Central memory CD8-positive, alpha-beta T cell (primary cell): ENCODE results near the gene SLX9.
"Not testable (repeated sequence)": the region's sequence is repeated elsewhere in the genome, so short reads cannot be mapped to it uniquely, and the experiment has no call there.

ENCODE experiments used
- ATAC-seq: fragments of 150-1000 bp; cut with Tn5 transposase; replicated peaks from 2 replicates; pipeline ENCODE4 v1.10.0; 2022; ENCODE audit warnings: mild to moderate bottlenecking, moderate FRiP score, moderate number of reproducible peaks; ENCODE audit not compliant: poor library complexity, severe bottlenecking; ENCODE audit errors: extremely low read depth
- DNase-seq, 2 donors: peaks; one replicate each; pipeline ENCODE4 v3.0.0; 2021; ENCODE audit warnings: low spot score in 2 of 2
- H3K27ac Mint-ChIP-seq: one replicate; pipeline ENCODE4 v1.8.0; 2022; ENCODE audit warnings: low read depth, mild to moderate bottlenecking, moderate library complexity, mixed read lengths
- H3K27me3 Mint-ChIP-seq: one replicate; pipeline ENCODE4 v1.8.0; 2022; ENCODE audit warnings: mixed read lengths
- H3K36me3 Mint-ChIP-seq: one replicate; pipeline ENCODE4 v1.8.0; 2022; ENCODE audit warnings: mild to moderate bottlenecking, moderate library complexity, mixed read lengths; ENCODE audit not compliant: insufficient read depth
- H3K4me1 Mint-ChIP-seq: one replicate; pipeline ENCODE4 v1.8.0; 2022; ENCODE audit warnings: mixed read lengths
- H3K4me3 Mint-ChIP-seq: one replicate; pipeline ENCODE4 v1.8.0; 2022; ENCODE audit warnings: mild to moderate bottlenecking, moderate library complexity, mixed read lengths
- H3K9me3 Mint-ChIP-seq: one replicate; pipeline ENCODE4 v1.8.0; 2022; ENCODE audit warnings: mixed read lengths

The SLX9 gene

DNA sequence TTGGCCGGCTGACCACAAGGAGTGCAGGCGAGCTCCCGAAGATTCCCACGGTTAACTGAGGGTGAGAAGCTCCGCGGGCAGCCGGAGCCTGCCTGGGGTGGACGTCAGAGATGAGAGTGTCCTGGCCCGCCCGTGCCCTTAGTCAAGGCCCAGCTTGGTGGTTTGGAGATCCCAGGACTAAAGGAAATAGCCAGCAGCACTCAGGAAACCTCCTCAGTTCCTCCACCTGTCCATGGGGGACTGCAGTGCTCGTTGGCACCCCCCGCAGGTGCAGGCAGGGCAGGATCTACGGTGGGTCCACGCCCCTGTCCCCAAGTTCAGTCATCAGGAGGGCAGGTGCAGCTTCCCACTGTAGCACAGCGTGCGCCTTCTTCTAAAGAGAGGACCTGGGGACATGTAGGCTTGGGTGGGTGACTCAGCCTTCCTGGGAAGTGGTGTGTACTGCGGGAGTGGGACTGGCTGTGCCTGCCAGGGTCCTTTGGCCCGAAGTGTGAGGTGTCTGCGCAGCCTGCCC is 32.5 kb downstream of the SLX9 start:
- H3K4me3 Mint-ChIP-seq, result no peak overlapping the region
- H3K27me3 Mint-ChIP-seq, result no peaks in the 10 kb centered on the region
- peaks cover 6% of the 10 kb centered on the region for H3K36me3 Mint-ChIP-seq
- no peak for DNase-seq
- no peak overlapping the region for H3K27ac Mint-ChIP-seq
- no peak for ATAC-seq
- peaks cover 7% of the 10 kb centered on the region for H3K4me1 Mint-ChIP-seq
- H3K9me3 Mint-ChIP-seq, result no peaks in the 10 kb centered on the region

DNA sequence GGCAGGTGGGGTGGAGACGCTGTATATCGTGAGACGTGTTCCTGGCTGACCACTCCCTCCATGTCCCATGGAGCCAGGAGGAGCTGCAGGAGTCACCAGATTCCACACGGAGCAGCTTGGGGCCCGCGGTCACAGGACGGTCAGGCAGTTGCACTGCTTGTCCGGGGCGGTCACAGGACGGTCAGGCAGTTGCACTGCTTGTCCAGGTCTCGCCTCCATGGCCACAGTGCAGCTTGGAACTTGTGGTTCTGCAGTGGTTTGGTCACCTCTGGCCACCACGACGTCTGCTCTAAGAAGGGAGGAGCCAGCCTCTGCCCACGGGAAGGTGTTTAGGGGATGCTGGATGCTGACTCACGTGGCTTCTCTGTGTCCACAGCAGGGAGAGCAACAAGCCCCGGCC is 33.0 kb downstream of the SLX9 start:
- ATAC-seq (no peak), DNase-seq (no peak)
- H3K9me3 Mint-ChIP-seq, result no peaks in the 10 kb centered on the region
- H3K4me1 Mint-ChIP-seq, result peaks cover 7% of the 10 kb centered on the region
- no peaks in the 10 kb centered on the region for H3K27me3 Mint-ChIP-seq
- peaks cover 6% of the 10 kb centered on the region for H3K36me3 Mint-ChIP-seq
- H3K4me3 Mint-ChIP-seq, result no peak overlapping the region
- H3K27ac Mint-ChIP-seq, result no peak overlapping the region

DNA sequence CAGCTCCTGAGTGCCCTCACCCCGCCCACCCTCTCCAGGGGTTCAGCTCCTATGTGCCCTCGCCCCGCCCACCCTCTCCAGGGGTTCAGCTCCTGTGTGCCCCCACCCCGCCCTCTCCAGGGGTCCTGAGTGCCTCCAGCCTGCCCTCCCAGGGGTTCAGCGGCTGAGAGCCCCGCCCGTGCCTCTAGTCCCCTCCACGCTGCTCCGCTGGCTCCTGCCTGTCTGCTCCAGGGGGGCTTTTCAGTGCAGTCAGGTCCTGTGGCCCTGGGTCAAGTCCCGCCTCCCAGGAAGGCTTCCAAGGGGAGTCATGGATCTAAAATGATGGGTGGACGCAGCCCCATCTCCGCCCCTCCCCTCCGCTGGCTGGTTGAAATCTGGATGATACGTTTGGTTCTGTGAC is 33.8 kb downstream of the SLX9 start:
- Mint-ChIP-seq H3K4me1 (peaks cover 7% of the 10 kb centered on the region), H3K27ac (no peak overlapping the region), H3K4me3 (no peak overlapping the region), H3K36me3 (peaks cover 5% of the 10 kb centered on the region), H3K27me3 (no peaks in the 10 kb centered on the region), H3K9me3 (no peaks in the 10 kb centered on the region)
- ATAC-seq (no peak), DNase-seq (no peak)

DNA sequence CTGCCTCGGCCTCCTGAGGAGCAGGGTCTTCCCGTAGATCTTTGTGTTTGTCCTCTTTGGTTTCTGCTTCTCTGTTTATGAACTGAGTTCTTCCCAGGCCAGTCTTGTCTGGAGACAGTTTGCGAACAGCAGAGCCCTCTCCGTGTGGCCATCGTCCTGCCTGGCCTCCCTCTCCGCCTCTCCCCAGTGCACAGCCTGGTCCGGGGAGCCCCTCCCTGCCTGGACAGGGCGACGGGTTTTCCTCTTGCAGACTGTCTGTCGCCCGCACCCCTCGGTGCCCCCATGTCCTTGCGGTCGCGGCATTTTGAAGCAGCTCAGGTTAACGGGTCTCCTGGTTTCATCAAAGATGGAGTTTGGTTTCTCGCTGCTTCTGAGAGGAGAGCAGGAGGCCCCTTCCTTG is 34.8 kb downstream of the SLX9 start:
- Mint-ChIP-seq H3K27me3 (no peaks in the 10 kb centered on the region), H3K36me3 (peaks cover 3% of the 10 kb centered on the region), H3K4me1 (peaks cover 2% of the 10 kb centered on the region), H3K9me3 (no peaks in the 10 kb centered on the region), H3K27ac (no peak overlapping the region), H3K4me3 (no peak overlapping the region)
- DNase-seq, result no peak
- ATAC-seq, result no peak

DNA sequence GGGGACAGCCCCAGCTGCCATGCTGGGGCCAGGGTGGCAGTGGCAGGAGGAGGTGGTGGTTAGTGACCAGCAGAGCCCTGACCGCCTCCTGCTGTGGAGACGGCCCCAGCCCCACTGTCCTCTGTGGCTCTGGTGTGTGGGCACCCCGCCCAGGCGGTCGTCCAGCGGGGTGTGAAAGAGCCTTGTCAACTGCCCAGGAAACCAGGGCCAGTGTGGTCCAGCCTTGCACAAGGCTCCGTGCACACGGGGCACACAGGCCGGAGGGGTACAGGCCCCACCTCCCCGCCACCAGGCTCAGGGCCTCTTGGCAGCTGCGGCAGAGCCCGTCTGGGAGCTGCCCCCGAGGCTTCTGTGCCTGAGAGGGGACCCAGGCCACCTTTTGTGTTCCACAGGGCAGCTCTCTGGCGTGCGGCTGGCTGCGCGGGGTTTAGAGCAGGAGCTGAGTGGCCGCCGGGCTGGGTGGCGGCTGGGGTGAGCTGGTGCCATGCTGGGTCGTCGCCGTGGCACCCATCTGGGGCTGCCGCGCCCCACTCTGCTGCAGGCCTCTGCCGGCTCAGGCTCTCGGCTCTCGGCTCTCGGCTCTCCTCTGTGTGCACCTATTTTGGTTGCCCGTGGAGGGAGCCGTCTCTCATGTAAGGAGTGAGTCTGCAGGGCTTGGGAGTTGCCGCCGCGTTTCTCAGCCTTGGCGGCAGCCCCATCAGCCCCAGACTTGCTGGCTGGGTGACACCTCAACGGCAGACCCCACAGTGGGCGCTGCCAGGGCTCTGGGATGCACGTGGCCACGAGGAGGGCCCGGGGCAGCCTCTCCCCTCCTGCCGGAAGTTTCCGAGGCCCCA is 36.1 kb downstream of the SLX9 start:
- peaks cover 3% of the 10 kb centered on the region for H3K36me3 Mint-ChIP-seq
- H3K4me1 Mint-ChIP-seq, result no peaks in the 10 kb centered on the region
- no peaks in the 10 kb centered on the region for H3K9me3 Mint-ChIP-seq
- H3K27me3 Mint-ChIP-seq, result no peaks in the 10 kb centered on the region
- ATAC-seq (no peak), DNase-seq (no peak)
- no peak overlapping the region for H3K4me3 Mint-ChIP-seq
- H3K27ac Mint-ChIP-seq, result no peak overlapping the region

DNA sequence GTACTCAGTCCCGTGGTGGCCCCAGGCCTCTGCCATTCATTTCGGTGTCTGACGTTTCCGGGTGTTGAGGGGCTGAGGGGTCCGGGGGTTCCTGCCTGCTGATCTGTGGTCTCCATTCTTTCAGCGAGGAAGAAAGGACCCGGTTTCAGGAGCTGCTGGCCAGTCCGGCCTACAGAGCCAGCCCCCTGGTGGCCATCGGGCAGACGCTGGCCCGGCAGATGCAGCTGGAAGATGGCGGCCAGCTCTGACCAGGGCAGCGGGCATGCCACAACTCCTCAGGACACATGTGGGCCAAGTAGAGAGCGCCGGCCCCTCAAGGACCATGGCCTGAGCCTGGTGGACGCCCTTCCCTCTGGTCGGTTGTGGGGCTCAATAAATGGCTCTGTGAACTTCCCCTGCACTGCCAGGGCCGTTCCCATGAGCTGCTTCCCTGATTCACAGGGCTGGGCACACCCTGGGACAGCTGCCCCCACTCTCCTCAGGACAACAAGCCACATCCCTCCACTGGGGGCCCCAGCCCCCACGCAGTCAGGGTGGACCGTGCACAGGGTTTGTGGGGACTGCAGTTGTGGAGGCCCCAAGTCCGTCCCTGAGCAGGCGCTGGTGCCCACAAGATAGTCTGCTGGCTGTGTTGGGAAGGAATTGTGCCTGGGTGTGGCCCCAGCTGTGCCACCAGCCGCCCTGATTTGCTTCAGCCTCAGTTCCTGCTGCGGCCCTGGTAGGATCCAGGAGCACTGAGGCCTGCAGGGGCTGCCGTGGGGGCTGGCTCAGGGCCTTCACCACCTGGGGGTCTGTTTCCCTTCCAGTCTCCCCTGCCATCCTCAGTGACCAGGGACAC is 36.9 kb downstream of the SLX9 start:
- not testable (repeated sequence) for H3K4me3 Mint-ChIP-seq, ATAC-seq, H3K9me3 Mint-ChIP-seq, H3K36me3 Mint-ChIP-seq, H3K27ac Mint-ChIP-seq, H3K4me1 Mint-ChIP-seq, H3K27me3 Mint-ChIP-seq, DNase-seq

DNA sequence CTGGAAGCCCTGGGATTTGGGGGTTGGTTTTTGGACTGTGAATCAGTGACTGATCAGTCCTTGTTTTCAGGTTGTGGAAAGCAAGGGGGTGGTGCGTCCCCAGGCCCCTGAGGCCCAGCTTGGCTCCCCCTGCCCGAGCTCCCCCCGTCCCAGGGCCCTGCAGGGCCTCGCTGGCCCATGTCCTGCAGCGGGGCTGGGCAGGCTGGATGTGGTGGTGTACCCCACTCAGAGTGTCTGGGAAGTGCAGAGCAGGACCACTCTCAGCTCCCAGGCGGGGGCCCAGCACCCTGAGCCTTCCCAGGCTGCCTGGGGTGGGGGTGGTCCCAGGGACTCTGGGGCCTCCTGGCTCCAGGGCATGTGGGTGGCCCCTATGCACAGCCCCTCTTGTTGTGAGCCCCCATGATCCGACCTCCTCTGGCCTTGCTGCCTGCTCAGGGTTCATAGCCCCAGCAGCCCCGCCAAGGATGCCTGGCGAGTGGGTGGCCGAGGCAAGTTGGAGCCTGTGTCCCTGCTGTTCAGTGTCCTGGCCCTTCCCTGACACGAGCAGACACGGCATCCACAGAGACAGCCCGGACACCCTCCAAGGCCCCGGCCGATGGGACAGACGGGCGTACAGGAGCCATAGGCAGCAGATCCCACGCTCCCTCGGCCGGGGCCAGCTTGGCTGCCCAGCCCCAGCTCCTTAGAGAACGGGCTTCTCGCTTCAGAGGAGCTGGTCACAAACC is 37.9 kb downstream of the SLX9 start:
- Mint-ChIP-seq H3K9me3 (no peaks in the 10 kb centered on the region), H3K4me3 (no peak overlapping the region), H3K27me3 (no peaks in the 10 kb centered on the region), H3K27ac (no peak overlapping the region), H3K36me3 (peaks cover 3% of the 10 kb centered on the region), H3K4me1 (no peaks in the 10 kb centered on the region)
- DNase-seq (no peak), ATAC-seq (no peak)

DNA sequence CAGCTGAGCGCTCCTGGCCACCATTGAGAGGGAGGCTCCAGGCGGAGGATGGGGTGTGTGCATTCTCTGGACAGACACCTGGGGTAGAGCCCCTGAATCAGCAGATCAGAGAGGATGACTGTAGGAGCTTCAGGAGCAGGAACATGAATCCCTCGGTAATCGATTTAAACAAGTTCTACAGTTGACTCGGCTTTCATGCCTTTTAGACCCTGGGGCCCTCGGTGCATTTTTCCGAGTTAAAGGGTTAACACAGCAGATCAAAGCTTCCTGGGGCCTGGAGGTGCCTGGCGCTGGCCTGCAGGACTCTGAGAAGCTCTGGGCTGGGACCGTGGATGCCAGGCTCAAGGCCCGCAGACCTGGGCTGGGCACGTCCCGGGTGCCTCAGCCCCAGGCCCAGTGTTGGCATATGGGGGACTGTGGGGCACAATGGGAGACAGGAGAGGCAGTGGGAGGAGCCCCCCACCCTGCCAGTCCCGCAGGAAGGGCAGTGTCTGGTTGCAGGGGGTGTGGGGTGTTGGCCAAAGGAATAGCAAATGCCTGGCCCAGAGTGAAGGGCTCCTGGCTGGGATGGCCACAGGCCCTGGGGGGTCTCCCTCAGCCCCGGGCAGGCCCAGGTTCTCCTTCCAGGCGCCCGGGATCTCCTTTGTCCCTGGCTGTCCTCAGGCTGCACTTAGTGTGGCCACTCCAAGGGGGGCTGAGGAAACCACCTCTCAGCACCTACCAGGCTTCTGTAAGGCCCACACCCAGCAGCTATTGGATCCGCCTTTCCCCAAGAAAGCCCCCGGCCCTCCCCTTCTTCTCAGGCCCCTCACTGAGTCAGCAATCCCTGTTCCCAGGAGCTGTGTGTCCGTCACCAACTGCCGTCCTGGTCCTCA is 40.1 kb downstream of the SLX9 start:
- Mint-ChIP-seq H3K4me1 (no peaks in the 10 kb centered on the region), H3K9me3 (no peaks in the 10 kb centered on the region), H3K36me3 (peaks cover 2% of the 10 kb centered on the region), H3K27ac (no peak overlapping the region), H3K4me3 (no peak overlapping the region), H3K27me3 (no peaks in the 10 kb centered on the region)
- no peak for DNase-seq
- ATAC-seq, result no peak

DNA sequence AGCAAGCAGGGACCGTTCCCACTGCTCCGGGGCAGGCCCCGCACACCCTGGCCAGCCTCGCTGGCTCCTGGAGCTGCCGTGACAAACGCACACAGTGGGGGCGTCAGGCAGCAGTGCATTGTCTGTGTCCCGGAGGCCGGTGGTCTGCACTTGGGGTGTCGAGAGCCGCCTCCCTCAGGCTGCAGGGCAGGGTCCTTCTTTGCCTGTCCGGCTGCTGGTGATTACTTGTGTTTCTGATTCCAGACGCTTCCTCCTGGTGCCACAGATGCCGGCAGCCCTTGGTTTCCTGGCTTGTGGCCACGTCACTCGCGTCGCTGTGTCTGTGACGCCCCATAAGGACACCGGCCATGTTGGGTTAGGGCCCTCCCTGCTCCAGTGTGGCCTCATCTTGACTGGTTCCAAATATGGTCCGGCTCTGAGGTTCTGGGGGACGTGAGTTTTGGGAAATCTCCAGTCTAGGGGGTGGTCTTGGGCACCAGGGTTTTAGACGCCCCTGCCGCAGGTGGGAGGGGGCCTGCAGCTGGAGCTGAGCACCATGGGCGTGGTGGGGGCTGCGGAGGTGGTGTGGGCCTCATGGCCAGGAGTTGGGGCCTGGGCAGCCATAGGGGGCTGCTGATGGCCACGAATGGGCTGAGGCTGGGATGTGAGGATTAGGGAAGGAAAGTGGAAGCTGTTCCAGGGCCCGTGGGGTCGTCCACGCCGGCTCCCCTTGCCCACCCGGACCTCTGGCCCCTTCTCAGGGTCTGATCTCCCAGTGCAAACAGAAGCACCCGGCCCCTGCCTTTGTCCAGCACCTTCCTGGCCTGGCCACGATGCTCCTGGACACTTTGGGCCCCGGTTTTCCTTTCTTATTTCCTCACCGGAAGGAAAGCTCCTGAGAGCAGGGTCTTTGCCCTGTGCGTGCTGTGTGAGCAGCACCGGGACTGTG is 41.0 kb downstream of the SLX9 start:
- DNase-seq, result no peak
- H3K4me3 Mint-ChIP-seq, result no peak overlapping the region
- H3K4me1 Mint-ChIP-seq, result no peaks in the 10 kb centered on the region
- no peaks in the 10 kb centered on the region for H3K9me3 Mint-ChIP-seq
- no peak overlapping the region for H3K27ac Mint-ChIP-seq
- no peaks in the 10 kb centered on the region for H3K27me3 Mint-ChIP-seq
- no peaks in the 10 kb centered on the region for H3K36me3 Mint-ChIP-seq
- no peak for ATAC-seq

DNA sequence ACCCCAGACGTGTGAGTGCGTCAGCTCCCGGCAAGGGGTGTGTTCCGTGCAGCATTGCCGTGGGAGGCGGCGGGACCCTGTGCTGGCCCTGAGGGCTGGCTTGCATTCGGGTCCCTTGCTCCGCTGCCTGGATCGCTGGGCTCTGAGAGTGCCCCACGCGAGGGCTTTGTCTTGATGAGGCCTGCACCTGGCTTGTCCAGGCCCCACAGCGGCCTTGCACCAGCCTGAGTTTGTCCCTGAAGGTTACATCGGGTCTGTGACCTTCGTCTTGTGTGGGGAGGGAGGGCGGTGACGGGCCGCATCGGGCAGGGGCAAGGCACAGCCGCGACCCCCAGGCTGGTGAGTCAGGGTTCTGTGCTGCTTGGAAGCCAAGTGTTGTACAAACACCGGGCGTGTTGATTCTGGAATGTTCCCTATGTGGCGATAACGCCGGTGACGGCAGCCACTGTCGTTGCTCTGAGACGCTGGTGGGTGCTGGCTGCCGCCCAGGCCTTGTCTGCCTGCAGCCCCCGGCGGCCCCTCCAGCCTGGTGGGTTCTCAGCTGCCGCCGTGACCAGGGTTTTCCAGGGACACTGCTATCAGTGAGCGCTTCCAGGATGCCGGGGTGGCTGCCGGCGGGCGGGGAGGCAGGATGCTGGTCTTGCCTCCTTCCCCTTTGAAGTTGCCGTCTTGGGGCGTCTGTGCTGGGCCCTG is 42.9 kb downstream of the SLX9 start:
- no peak for DNase-seq
- H3K27ac Mint-ChIP-seq, result no peak overlapping the region
- no peak overlapping the region for H3K4me3 Mint-ChIP-seq
- no peaks in the 10 kb centered on the region for H3K9me3 Mint-ChIP-seq
- H3K4me1 Mint-ChIP-seq, result no peaks in the 10 kb centered on the region
- no peak for ATAC-seq
- H3K27me3 Mint-ChIP-seq, result no peaks in the 10 kb centered on the region
- no peaks in the 10 kb centered on the region for H3K36me3 Mint-ChIP-seq
